NCI-H1436 (cell line): Measurements from ENCODE around the gene ZNF207.
"Not testable (repeated sequence)": the region's sequence is repeated elsewhere in the genome, so short reads cannot be mapped to it uniquely, and the experiment has no call there.

Source experiments
- DNase-seq: peaks from one replicate; lab custom pipeline; 2025; lab: John Stamatoyannopoulos, UW

Gene ZNF207

DNA sequence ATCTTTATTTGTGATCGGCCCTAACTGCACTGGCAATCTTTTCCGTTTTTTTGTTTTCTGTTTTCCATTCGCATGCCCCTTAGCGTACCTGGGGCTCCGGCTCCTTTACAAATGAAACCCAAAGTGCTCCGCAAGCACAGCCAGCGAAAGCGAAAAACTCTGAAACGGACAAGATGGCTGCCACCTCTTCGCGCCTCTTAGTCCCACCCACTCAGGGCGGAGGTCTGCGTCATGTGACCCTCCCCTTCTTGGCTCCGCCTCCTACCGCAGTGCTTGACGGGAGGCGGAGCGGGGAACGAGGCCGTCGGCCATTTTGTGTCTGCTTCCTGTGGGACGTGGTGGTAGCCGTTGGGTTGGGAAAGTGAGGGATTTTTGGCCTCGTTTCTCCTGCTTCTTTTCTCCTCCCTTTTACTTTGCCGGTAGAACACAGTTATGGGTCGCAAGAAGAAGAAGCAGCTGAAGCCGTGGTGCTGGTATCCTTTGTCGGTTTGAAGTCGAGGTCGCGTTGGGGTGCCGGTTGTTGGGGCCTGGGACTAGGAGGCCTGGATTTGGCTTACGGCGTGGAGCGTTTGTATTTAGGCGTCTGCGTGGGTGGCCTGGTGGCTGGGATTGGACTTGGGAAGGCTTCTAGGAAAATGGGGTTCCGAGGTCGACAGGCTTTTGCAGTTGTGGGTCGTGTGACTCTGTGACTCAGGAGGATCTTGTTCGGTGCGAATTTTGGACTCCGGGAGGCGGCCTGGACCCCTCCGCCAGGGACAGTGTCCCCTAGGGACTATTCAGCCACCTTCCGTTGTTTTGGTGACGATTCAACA is at the start of gene ZNF207:
TSS of gene ZNF207 (plus strand) at position 304 of the 812 bp plus-strand sequence. CDS start at position 433, 129 bp downstream.
- peak; percentile 100 for DNase-seq

DNA sequence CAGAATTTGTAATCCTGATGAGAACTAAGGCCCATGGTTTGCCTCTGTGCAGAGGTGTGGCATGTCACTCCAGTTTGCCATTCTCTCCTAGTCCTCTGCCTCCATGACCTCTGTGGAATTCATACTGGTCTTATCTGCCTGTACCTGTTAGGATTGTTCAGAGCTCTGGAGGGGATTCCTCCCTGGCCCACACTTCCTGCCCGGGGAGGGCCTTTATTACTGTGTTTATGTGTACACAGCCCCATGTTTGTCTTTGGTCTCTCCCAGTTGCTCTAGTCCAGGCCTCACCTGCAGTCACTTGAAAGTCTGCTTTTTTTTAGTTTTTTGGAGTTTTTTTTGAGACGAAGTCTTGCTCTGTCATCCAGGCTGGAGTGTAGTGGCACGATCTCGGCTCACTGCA is 47.9 kb upstream of the ZNF207 start:
- DNase-seq: no peak

DNA sequence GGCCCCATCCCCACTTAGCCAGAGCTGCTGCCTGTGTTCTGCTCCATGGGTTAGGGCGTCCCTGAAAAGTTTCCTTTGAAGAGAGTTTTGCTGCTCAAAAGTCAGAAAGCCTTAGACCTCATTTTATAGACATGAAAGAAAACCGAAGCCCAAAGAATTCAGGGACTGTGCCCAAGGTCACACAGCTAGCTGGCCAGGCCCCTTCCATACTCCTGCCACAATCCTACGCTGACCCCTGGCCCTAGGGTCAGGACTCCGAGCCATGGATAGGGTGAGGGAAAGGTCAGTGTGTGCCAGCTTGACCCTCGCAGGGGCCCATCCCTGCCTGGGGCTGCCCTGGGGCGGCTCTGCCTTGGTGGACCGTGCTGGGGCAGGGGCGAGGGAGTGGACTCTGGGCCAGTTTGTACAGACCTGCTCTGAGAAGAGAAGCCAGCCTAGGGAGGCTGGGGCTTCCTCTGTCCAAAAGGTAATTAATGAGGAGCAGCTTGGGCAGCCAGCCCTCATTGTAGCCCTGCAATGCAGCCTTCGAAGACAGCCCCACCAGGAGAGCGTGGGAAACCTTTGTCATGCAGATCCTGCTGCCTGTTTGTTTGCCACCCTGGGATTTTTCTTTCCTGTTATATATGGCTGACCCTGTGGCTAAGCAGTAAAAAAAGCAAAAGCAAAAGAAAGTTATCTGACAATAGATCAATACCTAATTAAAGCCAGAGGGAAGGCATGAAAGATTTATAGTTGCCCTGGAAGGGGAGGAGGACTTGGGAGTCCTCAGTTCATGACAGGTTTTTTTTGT is 46.9 kb upstream of the ZNF207 start:
- DNase-seq: no peak

DNA sequence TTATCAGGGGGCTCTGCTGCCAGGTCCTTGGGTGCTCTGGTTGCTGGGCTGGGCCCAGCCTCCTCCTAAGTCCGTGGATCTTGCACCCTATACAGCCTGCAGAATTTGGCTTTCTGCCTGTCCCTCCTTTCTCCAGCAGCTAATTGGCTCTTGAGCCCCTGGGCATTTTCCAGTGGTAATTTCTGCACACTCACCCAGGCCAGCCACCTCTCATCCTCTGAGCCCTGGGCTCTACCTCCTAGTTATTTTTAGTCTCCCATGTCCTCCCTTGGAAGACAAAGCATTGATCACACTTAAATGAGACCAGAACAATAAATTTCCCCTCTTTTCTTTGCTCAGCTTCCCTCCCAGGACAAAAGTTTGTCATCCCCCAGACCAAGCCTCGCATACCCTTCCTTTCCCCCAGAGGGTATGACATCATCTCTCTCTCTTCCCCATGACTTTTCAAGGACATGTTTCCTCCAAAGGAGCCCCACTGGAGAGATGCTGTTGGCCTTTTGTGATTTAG is 46.1 kb upstream of the ZNF207 start:
- no peak for DNase-seq

DNA sequence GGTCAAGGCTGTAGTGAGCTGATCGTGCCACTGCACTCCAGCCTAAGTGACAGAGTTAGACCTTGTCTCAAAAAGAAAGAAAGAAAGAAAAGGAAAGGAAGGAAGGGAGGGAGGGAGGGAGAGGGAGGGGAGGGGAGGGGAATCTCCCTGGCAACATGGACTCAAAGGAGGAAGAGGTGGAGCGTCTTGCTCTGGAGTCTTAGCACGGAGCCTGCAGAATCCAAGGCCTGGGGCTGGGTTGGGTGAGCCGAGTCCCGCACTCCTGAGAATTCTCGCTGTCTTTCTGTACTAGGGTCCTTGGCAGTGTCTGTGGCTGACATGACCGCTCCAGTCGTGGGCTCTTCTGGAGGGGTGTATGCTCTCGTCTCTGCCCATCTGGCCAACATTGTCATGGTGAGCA is 44.9 kb upstream of the ZNF207 start:
- DNase-seq: no peak

DNA sequence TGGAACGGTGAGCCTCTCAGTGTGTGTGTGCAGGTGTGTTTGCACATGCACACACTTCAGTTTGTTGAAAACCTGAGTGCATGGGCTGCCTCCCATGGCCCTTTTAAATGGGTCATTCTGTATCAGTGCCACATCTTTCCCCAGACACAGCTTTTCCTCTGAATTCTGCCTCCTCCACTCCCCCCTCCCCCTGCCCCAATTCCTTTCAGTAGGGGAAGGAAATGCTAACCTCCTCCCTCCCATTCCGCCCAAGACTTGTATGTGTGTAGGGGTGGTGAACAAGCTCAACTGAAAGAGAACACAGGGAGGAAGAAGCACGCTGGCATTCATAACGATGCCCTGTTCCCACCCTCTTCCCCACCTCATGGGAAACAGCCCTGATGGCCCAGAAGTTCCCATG is 42.3 kb upstream of the ZNF207 start:
- DNase-seq: no peak

DNA sequence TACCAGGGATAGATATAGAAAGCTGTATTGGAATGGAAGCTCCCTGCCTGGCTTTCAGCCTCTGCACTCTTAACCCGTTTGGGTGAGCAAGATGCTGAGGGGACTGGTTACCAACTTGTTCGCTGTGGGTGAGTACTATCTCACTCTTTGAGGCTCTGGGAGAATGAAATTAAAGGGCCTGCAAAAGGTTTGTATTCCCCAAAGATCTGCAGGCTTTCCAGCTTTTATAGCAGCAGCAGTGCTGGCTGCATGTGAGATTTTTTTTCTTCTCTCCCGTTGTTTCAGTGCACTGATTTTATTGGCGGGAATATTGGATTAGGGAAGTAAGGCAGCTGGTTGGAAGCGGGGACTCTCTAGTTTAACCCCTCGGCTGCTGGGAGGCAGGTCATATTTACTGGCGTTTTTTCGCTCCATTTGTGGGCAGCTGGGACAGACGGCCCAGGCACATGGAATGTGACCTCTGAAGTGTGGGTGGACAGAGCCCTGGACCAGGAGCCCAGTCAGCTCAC is 38.9 kb upstream of the ZNF207 start:
- no peak for DNase-seq

DNA sequence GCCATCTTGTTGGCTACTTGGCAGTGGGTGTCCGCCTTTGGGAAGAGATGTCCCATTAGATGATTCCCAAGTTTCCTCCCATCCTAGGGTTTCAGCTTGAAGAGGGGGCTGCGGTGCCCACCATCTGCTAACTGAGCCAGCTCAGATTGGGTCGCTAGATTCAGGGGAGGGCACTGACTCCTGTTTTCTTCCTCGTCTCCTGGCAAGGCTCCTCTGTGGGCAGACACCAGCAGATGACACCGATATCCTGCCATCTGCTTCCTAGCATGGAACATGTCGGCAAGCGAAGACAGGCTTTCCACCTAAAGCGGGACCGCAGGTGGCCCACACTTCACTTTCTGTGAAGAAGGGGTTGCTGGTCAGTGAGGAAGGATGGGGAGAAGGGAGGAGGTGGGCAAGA is 35.3 kb upstream of the ZNF207 start:
- no peak for DNase-seq

DNA sequence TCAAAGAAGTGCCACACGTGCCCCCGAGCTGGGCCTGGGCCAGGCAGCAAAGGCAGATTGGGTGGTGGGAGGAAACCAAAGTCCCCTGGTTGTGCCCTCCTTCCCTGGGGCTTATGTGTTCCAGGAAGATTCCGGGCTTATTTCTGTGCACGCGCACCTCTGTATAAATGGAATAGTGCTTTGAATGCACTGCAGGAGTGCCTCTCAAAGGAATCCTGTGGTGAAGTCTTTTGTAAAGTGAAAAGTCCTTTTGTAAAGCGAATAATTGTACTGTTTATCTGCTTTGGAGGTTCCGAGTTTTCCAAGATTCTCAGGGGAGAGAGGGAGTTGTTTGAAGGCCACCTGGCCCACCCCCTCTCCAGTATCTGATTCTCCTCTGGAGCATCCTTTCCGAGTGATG is 34.8 kb upstream of the ZNF207 start:
- DNase-seq: no peak

DNA sequence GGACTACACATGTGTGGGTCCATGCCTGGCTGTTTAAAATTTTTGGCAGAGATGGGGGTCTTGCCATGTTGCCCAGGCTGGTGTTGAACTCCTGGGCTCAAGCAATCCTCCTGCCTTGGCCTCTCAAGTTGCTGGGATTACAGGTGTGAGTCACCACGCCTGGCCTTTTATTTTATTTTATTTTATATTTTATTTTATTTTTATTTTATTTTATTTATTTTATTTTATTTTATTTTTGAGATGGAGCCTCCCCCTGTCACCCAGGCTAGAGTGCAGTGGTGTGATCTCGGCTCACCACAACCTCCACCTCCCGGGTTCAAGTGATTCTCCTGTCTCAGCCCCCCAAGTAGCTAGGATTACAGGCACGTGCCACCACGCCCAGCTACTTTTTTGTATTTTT is 33.3 kb upstream of the ZNF207 start:
- not testable (repeated sequence) for DNase-seq

DNA sequence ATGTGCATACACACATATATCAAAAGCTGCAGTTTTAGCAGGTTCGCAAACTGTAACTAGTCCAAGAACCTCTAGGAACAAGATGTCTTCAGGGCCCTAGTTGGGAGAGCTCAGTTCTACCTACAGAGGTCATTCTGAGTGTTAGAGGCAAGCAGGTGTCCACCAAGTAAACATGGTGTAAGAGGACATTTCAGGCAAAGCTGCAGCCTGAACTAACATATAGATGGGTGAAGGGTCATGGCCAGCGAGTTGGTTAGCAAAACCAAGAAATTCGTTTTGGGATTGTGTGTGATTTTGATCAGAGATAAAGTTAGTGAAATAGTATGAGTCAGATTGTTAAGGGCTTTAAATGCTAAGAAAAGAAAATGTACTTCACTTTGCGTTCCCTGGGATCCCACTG is 32.6 kb upstream of the ZNF207 start:
- DNase-seq: no peak

DNA sequence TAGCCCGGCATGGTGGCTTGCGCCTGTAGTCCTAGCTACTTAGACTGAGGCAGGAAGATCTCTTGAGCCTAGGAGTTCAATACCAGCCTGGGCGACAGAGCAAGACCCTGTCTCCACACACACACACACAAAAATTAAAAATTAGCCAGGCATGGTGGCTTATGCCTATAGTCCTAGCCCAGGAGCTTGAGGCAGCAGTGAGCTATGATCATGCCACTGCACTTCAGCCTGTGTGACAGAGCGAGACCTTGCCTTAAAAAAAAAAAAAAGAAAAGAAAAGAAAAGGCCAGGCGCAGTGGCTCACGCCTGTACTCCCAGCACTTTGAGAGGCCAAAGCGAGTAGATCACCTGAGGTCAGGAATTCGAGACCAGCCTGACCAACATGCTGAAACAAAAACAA is 31.9 kb upstream of the ZNF207 start:
- DNase-seq: no peak

DNA sequence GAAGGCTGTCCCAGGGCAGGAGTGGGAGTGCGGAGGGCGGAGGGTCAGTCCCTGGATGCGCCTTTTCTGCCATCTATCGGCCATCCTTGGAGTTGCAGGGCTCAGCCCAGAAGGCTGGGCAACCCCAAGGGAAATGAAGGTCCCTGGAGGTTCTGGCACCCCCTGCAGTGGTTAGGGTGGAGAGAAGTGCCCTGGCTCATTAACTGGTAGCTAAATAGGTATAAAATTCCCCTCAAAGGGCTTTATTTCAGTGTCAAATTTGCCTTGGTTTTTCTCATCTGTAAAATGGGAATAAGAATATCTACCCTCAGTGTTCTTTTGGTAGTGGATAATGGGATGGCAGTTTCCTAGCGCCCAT is 30.4 kb upstream of the ZNF207 start:
- peak; percentile 80 for DNase-seq

DNA sequence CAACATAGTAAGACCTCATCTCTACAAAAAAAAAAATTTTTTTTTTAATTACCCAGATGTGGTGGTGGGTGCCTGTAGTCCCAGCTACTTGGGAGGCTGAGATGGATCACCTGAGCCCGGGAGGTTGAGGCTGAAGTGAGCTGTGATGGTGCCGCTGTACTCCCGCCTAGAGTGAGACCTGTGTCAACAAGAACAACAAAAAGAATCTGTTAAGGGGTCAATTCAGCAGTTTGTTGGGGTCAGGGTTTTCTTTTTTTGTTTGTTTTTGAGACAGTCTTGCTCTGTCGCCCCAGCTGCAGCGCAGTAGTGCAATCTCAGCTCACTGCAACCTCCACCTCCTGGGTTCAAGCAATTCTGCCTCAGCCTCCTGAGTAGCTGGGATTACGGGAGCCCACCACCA is 29.9 kb upstream of the ZNF207 start:
- DNase-seq: not testable (repeated sequence)

DNA sequence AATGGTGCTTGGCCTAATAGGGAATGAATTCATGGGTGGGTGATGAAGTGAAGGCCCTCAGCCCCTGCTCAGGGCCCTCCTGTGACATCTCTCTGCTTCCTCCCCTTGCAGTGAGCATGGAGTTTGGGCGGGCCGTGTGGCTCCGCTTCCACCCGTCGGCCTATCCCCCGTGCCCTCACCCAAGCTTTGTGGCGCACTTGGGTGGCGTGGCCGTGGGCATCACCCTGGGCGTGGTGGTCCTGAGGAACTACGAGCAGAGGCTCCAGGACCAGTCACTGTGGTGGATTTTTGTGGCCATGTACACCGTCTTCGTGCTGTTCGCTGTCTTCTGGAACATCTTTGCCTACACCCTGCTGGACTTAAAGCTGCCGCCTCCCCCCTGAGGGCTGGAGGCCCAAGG is 29.1 kb upstream of the ZNF207 start:
- no peak for DNase-seq

DNA sequence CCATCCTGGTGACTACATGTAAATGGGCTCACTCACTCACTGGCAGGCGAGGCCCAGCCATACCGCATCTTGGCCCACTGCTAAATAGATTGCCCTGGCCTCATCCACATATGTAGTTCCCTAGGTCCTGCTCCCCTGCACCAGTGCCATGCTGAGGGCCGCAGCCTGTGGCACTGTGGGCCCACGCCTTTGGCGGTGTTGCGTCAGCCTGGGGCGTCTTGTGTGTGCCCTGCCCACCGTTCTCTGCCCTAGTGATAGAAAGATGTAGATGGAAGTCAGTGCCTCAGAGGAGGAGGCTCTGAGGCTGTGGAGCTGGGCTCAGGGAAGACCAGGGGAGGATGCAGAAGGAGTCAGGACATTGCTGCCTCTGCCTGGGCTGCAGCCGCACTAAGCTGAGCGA is 26.9 kb upstream of the ZNF207 start:
- no peak for DNase-seq

DNA sequence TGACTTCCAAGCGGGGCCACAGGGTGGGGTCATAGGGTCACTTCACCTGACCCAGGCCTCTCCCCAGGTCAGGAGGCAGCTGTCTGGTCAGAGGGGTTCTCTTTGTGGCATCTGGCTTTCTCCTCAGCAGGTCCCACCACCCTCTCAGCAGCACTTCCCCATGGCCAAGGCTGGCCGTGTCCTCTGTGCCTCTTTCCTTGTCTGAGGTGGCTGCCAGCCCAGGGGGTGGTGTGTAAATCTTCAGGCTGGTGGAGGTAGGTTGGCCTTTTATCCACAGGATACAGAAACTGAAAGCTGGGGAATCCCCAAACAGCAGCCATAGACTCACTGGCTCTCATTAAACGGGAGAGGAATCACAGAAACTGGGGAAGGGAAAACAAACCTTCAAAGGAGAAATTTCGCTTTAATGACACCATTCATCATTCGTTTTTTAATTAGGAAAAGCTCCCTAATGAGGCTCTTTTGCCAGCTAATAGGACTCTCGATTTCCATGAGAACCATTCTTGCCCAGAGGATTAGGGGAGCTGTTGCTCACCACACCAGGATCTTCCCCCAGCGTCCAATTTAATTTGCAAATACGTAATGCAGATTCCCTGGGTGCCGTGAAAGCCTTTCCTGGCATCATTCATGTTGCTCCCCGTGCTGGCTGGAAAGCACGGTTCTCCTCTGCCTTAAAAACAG is 26.0 kb upstream of the ZNF207 start:
- no peak for DNase-seq

DNA sequence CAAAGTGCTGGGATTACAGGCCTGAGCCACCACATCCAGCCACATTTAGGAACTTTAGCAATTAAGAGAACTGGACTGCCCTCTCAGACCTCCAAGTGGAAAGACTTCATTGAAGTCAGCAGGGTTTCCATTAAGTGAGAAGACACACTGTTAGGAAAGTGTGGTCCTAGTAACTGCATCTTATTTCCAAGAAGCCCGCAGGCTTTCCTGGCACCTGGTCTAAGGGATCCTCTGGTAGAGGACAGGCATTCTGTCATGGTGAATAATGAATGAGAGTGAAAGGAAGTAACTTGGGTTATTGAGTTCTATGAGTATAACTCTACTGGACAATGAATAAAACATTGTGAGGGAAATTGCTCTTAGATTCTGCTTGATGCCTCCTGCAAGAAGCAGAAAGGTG is 22.0 kb upstream of the ZNF207 start:
- no peak for DNase-seq

DNA sequence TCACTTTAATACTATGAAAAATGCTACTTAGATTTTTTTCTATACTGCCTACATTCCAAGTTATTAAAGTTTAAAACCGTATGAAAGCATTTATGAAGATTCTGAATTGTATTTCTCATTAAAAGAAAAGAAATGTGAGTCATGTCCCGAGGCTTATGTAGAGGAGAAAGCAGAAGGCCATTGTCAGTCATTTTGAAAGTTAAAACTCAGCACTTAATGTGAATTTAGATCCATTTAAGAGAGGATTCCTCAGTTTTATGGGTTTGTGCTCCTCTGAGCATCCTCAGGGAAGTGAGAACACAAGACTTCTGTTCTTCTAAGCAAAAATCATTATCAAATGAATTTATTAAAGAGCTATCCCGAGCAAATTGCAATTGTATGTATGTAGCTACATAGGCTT is 19.8 kb upstream of the ZNF207 start:
- DNase-seq: no peak

DNA sequence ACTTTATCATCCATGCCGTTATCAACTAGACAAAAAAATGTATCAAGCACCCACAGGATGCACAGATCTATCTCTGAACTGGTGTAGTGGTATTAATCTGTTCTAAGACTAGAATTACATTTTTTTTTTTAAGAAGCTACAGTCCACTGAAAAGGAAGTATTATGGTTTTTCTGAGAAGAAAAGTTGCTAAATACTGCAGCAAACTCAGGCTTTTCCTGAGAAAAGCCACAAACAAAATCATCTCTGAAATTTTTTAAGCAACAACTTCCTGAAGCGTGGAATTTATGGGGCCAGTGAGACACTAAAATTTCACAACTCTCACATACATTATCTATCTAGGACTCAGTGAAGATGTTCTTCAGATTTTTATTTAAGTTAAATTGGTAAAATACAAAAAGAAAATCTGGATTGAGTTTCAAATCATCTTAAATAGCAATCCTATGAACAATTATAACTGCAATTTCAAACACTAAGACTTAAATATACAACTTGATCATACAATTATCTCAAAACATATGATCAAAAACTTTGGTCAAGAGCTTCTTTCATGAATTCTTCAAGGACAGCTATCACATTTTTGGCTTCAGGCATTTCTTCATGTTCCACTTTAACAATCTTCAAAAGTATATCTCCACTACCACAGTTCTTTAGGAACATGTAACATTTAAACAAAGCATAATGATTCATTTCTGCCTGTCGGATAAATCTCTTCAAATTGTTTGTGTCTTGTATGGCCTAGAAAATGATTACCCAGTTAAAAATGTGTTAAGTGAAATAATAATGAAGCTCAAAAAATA is 18.5 kb upstream of the ZNF207 start:
- no peak for DNase-seq

DNA sequence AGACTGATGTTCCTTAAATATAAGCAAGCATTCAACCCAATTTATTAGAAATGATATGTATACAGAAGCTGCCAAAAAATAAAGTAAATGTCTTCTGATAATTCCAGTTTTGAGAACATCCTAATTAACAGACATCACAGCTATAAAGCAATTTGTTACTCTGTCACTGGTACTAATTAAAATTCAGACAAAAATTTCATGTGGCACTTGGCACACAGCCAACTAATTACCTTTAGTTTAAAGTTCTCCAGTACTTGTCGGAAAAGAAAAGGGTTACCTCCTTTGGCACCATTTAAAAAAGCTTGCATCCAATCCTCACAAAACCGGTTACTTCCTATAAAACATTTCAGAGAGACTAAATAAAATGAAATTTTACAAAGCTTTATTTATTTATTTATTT is 16.8 kb upstream of the ZNF207 start:
- no peak for DNase-seq

DNA sequence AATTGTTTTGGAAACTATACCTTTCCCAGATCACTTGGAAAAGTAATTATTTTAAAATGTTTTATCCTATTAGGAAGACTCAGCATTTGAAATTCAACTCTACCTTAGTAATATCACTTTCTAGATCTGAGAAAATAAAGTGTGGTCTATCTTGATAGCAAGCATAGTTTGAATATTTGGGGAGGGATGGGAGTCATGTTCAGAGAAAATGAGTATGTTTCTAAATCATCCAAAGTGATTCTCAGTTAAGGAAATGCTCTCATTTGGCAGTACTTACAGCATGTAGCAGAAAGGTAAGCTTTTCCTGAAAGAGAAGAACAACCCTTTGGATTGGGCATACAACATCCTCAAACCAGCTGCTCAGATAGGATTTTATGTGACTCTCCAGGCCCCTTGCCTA is 14.9 kb upstream of the ZNF207 start:
- DNase-seq: no peak
